GM18520 (cell line): ENCODE results near the gene GCFC2.

Experiments used
- ATAC-seq: cut with Tn5 transposase; IDR thresholded peaks from one replicate; pipeline ENCODE4 v1.9.1; 2021; ENCODE audit not compliant: unreplicated experiment

The GCFC2 gene

DNA sequence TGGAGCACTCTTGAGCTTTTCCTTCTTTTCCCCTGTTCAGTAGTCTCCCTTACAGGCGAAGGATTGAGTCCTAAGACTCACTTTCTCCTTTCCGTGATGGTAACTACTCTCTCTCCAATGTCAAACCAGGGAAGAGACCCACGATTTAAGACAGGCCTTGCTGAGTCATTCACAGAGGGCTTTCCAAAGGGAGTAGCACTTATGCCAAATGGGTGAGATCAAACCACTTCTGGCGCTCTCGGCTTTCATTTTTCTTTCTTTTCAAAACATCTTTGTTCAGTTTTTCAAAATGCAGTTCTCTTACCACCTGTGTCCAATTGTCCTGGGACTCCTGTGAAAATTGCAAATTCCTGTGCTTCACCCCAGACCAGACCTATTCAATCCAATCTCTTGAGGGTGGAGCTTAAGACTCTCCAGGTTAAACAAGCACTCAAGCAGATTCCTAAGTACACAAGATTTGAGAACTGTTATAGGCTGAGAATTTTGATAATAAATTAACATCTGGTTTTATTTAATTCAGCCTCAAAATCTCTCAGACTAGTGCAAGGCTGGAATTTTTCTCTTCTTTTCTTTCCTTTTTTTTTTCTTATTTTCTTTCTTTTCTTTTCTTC lies 78.5 kb downstream of the GCFC2 start:
- ATAC-seq: no peak

DNA sequence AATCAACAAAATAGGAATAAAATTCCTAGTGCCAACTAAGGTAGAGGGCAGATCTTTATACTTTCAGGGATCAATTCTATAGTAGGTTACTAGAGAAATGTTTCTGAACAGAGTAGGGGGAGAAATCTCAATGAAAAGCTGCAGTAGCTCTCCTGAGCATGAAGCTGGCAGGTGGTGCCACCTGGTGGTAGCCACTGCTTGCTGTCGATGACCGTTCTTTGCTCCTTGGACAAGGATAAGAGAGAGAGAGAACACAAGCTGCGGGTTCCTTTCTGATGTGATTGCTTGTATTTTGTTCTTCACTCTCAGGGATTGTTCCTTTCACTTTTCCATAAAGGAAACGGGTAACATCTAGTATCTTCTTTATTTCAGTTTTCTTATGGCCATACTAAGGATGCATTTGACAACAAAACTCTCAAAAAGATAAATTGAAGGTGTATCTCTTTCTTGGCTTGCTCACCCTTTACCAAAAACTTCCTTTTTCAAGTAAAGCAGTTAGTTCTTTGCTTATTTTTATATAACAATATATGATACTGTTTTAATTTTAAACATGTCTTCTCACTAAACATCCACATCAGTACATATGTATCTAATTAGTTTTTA lies 82.7 kb downstream of the GCFC2 start:
- ATAC-seq: no peak

DNA sequence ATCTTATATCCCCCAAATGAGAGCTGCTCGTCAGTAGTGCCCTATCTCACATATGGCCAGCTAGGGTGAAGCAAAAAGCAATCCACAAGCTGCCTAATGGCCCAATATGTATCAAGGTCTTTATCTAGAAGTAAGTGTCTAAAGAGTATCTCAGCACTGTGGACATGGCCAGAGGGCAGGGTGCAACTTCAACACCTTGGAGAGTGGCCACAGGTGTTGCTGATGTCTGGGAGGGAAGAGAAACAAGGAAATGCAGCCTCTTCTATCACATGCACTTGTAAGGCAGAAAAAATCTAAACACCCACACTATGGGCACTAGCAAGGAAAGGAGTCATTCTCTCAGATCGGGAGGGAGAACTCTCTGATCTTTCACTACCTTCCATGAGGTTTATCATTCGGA lies 87.8 kb downstream of the GCFC2 start:
- no peak for ATAC-seq

DNA sequence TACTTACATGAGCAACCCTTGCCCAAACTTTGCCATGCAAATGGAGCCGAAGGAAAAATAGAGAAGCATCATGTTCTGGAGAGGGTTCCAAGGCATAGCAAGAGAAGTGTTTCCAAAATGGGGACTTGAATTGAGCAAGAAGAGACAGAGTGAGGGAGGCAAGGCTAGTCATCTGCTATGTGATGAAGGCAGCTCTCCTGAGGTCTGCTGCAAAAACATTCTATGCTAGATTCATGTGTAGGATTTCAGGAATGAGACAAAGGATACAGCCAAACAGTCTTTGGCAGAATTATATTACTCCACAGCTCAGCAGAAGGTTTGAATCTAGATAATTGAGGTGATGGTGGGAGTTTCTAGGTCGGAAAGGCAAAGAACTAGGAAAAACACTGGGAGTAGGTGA lies 88.2 kb downstream of the GCFC2 start:
- no peak for ATAC-seq

DNA sequence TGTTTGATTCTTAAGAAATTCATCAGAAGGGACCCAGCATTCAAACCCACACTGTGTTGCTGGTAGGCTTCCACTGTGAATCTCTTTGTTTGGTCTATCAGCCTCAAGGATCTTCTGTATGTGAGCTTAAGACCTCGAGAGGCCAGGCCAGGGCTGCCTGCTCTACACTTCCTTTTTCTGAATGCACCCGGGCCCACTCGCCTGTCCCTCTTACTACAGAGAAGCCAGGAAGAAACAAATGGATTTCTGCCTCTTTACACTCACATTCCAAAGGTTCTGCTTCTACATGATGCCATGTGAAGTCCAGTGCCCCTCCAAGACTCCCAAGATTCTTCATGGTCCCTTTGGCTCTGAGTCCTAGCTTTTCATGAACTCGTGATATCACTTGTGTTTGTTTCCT lies 89.5 kb downstream of the GCFC2 start:
- ATAC-seq: no peak

DNA sequence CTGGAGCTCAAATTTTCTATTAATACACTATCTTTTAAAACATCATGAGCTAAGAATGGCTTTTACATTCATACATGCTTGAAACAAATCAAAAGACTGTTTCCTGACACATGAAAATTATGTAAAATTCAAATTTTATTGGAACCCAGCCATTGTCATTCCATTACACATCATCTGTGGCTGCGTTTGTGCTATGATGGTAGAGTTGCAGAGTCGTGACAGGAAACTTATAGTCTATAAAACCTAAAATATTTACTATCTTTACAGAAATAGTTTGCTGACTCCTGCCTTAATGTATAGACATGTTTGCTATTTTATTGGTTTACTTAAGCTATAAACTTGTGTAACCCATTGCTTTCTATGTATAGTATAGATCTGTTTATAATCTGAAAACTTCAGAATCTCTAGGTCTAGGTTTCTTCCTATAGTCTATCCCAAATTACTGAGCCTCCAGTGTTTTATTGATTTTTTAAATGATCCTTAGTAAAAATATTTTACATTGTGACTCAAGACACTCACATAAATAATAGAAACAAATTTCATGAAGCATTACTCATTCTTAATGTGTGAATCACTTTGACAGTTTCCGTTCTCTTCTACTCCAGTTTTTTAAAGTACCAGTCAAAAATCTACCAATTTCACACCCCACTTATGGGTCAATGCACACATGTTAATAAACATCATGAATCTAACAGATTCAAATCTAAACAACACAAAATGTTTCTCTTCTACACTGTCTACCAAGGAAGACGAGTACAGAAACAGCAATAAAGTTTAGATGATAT lies 90.6 kb downstream of the GCFC2 start:
- no peak for ATAC-seq

DNA sequence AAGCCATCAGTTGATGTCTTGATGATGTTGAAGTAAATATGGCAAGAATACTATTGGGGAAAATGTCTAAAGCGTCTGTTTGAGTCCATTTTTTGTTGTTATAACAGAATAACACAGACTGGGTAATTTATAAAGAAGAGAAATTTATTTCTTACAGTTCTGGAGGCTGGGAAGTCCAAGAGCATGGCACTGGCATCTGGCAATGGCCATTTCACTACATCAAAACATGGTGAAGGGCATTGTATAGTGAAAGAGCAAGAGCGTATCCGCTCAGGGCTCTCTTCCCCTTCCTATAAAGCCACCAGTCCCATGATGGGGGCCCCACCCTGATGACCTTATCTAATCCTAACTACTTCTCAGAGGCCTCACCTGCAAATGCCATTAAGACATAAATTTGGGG lies 93.8 kb downstream of the GCFC2 start:
- no peak for ATAC-seq

DNA sequence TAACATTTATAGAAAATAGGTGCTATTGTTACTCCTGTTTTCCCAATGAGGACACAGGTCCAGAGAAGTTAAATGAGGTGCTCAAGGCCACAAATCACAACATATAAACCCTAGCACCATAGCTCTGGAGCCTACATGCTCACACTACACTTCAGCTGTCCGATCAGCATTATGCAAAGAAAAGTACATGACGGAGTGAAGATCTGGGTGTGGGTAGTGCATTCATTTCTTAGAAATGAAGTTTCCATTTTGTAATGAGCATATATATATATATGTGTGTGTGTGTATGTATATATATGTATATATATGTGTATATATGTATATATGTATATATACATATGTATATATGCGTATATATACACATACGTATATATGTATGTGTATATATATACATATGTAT lies 94.3 kb downstream of the GCFC2 start:
- no peak for ATAC-seq

DNA sequence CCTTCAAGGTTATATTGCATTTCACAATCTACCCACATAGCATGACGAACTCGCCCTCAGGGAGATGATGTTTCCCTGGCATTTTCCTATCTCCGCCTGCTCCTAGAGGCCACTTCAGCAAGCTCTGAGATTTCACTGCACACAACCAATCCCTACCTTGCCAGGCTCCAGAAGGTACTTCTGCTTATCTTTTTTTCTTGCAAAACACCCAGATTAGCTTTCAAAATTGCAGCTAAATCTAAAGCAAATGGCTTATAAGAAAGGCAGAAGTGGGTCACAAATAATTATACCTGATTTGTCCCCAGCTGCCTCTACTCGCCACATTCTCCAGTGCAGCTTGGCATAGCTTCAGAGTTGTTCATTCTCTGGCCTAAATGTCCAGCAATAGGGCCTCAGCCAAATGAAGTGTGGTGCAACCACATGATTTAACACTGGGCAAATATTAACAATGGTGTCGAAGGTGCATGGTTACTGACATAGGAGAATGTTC lies 96.5 kb downstream of the GCFC2 start:
- ATAC-seq: no peak

DNA sequence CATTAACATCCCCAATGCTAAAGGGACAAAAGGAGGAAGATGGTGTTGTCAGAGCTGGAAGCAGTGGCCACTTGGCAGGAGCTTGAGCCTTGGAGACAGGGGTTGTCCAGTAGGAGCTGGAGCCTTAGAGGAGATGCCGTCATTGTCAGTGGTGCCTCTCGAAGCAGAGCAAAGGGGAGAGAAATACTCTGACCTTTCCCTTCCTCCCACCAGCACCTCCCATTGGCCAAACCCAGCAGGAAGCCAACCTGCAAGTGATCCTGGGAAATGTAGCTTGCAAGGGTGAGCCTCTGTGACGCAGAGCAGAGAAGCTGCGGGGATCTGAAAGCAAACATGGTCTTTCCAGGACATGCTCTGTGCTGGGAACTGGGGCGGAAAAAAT lies 97.9 kb downstream of the GCFC2 start:
- no peak for ATAC-seq
